Panc1 (cell line): ENCODE results near the gene BACH2. TPM values are rescaled to one million over a fixed set of nuclear protein-coding genes. Genes with fewer than 3 reads are reported as not detected.
"Not testable (repeated sequence)": the region's sequence is repeated elsewhere in the genome, so short reads cannot be mapped to it uniquely, and the experiment has no call there.

Experiments used
- ATAC-seq: fragments of 200-7000 bp; cut with Tn5 transposase; 2 replicates; pipeline ENCODE4 v1.9.1; 2020; ENCODE audit warnings: mild to moderate bottlenecking, moderate library complexity
- BruUV-seq: library from RNA; stranded (reverse); fragments of 400-500 nt; replicated peaks from 2 replicates; lab custom pipeline; 2021; lab: Mats Ljungman, UMichigan
- CTCF ChIA-PET: fragments of 300-600 bp; sonication (Branson Sonifier 250); formaldehyde crosslinking; loops from one replicate; lab custom pipeline; 2022; ENCODE audit warnings: antibody characterized with exemption; lab: Charles Lee
- POLR2A ChIA-PET: fragments of 300-600 bp; sonication (Branson Sonifier 250); formaldehyde crosslinking; loops from one replicate; lab custom pipeline; 2022; ENCODE audit warnings: antibody characterized with exemption; lab: Charles Lee
- DNase-seq: peaks from one replicate; pipeline ENCODE4 v3.0.0-alpha.2; 2010; ENCODE audit warnings: low read depth, low spot score
- H3K27ac ChIP-seq: 2 replicates; pipeline ENCODE4 v1.5.1; 2011; ENCODE audit warnings: mild to moderate bottlenecking, low read length, inconsistent platforms
- H3K27me3 ChIP-seq: fragments of 200-500 bp; sonication (Bioruptor generic); 2 replicates; pipeline ENCODE4 v1.6.0; 2014; ENCODE audit warnings: low read length, inconsistent platforms; ENCODE audit not compliant: control insufficient read depth, insufficient read depth
- H3K36me3 ChIP-seq: fragments of 200-500 bp; sonication (Bioruptor generic); 2 replicates; pipeline ENCODE4 v1.5.1; 2014; ENCODE audit warnings: inconsistent platforms, mild to moderate bottlenecking, low read length, moderate library complexity; ENCODE audit not compliant: control insufficient read depth, insufficient read depth
- H3K4me1 ChIP-seq: 2 replicates; pipeline ENCODE4 v1.5.1; 2011; ENCODE audit warnings: inconsistent platforms, mild to moderate bottlenecking, low read length, moderate library complexity; ENCODE audit not compliant: control insufficient read depth, insufficient read depth
- H3K4me3 ChIP-seq, 2 experiments: 2 replicates each; pipeline ENCODE4 v1.5.1; 2011 to 2012; ENCODE audit warnings: low read depth in 2 of 2, low read length in 2 of 2, mild to moderate bottlenecking in 2 of 2, inconsistent platforms in 1 of 2, moderate library complexity in 1 of 2
- H3K9me3 ChIP-seq: fragments of 200-500 bp; sonication (Bioruptor generic); 2 replicates; pipeline ENCODE4 v1.5.1; 2014; ENCODE audit warnings: low read depth, mild to moderate bottlenecking, inconsistent platforms, low read length, moderate library complexity; ENCODE audit not compliant: control insufficient read depth, insufficient read depth
- POLR2AphosphoS5 ChIP-seq: IDR thresholded peaks from 2 replicates; pipeline ENCODE4 v1.6.1; 2012; ENCODE audit warnings: mild to moderate bottlenecking, low read depth, low read length, moderate library complexity
- SIN3A ChIP-seq: IDR thresholded peaks from 2 replicates; pipeline ENCODE4 v1.6.1; 2012; ENCODE audit warnings: low read depth, mild to moderate bottlenecking, low read length, moderate library complexity, borderline replicate concordance; ENCODE audit not compliant: insufficient read depth
- TCF7L2 ChIP-seq: IDR thresholded peaks from 2 replicates; pipeline ENCODE4 v1.6.1; 2011; ENCODE audit warnings: mild to moderate bottlenecking, low read depth, low read length, inconsistent platforms
- in situ Hi-C: cut with HindIII; loops from 2 replicates; pipeline ENCODE4 v1.10.0; 2016; ENCODE audit warnings: low sequenced_read_pairs, low pct_unique_long_range_greater_than_20kb
- intact Hi-C: fragments of 100-400 bp; cut with micrococcal nuclease; formaldehyde crosslinking; loops from one replicate; pipeline ENCODE4 v1.10.0; 2022; ENCODE audit not compliant: unreplicated experiment
- total RNA-seq: library from RNA; stranded (reverse); gene quantifications from one replicate; pipeline ENCODE4 v1.2.1, GENCODE V29; 2021; ENCODE audit not compliant: unreplicated experiment
- TF ChIP-seq, protein P1 (sequence below): fragments of 450-650 bp; IDR thresholded peaks from 2 replicates; pipeline ENCODE4 v1.5.1; 2017; ENCODE audit warnings: mild to moderate bottlenecking
- TF ChIP-seq, protein P2 (sequence below), 2 experiments: IDR thresholded peaks; 2 replicates each; pipeline ENCODE4 v1.6.1; 2011 to 2012; ENCODE audit warnings: low read depth in 2 of 2, control low read depth in 1 of 2, low read length in 1 of 2, mild to moderate bottlenecking in 1 of 2, moderate library complexity in 1 of 2; ENCODE audit not compliant: insufficient read depth in 1 of 2

BACH2 gene
- total RNA-seq, 1 experiment from 2014 or later, result 1.6 TPM

DNA sequence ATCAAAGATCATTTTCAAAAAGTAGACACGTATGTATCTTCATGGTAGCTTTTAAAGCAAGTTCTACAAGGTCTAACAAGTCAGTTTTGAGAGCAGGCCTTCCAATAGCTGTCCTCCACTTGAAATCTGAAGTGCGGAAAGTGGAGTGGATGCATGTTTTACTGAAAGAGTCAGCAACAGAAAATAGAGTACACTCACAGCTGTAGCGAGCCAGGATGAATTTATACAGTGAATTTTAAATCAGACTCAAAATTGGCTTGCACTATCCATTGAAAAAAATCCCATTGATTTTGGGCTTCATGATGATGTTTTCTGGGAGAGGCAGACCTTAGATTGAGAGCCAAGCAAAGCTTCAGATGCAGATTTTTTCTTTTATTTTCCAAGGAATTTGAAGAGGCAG, 321.8 kb downstream of the BACH2 start:
- no peaks in the 10 kb centered on the region; the same call in 1 of the 2 replicates for H3K4me1 ChIP-seq
- ChIA-PET POLR2A (interaction anchor here (0.5 kb wide), 1 partner anchor 39 kb away, joined by 27 read pairs; no protein-coding TSS in a partner anchor), CTCF (no interaction called here)
- no peak overlapping the region for H3K4me3 ChIP-seq
- BruUV-seq, result no TSS peak
- no peak for ATAC-seq
- in situ Hi-C loops (no loop called here), intact Hi-C loops (no loop called here)
- no peaks in the 10 kb centered on the region for H3K9me3 ChIP-seq
- no peak overlapping the region for H3K27ac ChIP-seq
- no peak for DNase-seq
- no peaks in the 10 kb centered on the region for H3K36me3 ChIP-seq
- H3K27me3 ChIP-seq, result no peaks in the 10 kb centered on the region; the same call in 1 of the 2 replicates
- TF ChIP-seq, protein P1, sequence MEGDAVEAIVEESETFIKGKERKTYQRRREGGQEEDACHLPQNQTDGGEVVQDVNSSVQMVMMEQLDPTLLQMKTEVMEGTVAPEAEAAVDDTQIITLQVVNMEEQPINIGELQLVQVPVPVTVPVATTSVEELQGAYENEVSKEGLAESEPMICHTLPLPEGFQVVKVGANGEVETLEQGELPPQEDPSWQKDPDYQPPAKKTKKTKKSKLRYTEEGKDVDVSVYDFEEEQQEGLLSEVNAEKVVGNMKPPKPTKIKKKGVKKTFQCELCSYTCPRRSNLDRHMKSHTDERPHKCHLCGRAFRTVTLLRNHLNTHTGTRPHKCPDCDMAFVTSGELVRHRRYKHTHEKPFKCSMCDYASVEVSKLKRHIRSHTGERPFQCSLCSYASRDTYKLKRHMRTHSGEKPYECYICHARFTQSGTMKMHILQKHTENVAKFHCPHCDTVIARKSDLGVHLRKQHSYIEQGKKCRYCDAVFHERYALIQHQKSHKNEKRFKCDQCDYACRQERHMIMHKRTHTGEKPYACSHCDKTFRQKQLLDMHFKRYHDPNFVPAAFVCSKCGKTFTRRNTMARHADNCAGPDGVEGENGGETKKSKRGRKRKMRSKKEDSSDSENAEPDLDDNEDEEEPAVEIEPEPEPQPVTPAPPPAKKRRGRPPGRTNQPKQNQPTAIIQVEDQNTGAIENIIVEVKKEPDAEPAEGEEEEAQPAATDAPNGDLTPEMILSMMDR, result no peak
- TF ChIP-seq TCF7L2 (no peak), POLR2AphosphoS5 (no peak), SIN3A (no peak)
- TF ChIP-seq, protein P2, sequence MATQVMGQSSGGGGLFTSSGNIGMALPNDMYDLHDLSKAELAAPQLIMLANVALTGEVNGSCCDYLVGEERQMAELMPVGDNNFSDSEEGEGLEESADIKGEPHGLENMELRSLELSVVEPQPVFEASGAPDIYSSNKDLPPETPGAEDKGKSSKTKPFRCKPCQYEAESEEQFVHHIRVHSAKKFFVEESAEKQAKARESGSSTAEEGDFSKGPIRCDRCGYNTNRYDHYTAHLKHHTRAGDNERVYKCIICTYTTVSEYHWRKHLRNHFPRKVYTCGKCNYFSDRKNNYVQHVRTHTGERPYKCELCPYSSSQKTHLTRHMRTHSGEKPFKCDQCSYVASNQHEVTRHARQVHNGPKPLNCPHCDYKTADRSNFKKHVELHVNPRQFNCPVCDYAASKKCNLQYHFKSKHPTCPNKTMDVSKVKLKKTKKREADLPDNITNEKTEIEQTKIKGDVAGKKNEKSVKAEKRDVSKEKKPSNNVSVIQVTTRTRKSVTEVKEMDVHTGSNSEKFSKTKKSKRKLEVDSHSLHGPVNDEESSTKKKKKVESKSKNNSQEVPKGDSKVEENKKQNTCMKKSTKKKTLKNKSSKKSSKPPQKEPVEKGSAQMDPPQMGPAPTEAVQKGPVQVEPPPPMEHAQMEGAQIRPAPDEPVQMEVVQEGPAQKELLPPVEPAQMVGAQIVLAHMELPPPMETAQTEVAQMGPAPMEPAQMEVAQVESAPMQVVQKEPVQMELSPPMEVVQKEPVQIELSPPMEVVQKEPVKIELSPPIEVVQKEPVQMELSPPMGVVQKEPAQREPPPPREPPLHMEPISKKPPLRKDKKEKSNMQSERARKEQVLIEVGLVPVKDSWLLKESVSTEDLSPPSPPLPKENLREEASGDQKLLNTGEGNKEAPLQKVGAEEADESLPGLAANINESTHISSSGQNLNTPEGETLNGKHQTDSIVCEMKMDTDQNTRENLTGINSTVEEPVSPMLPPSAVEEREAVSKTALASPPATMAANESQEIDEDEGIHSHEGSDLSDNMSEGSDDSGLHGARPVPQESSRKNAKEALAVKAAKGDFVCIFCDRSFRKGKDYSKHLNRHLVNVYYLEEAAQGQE (IDR thresholded peaks at IDR 0.05; ENCODE audit: insufficient read depth in 1 of 2, low read depth in 2 of 2, low read length in 1 of 2), result no peak

DNA sequence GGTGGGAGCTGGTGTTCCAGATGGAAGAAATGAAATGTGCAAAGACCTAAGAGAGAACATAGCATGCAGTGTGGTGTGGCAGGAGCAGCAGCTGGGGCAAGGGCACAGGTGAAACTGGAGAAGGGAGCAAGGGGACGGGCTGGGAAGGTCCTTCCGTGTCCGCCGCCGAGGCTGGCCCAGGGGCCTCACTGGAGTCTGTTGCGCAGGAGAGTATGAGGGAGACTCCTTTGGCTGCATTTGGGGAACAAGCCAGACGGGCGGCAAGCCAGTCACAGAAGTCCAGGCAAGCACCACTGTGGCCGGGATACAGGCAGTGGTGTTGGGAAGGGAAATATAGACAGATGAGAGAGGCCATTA, 324.6 kb downstream of the BACH2 start:
- in situ Hi-C loops, result no loop called here
- DNase-seq, result no peak
- Histone ChIP-seq H3K27ac (no peak overlapping the region), H3K36me3 (no peaks in the 10 kb centered on the region), H3K9me3 (no peaks in the 10 kb centered on the region), H3K27me3 (no peaks in the 10 kb centered on the region), H3K4me3 (no peak overlapping the region), H3K4me1 (no peaks in the 10 kb centered on the region; the same call in 1 of the 2 replicates)
- no peak for ATAC-seq
- intact Hi-C loops, result no loop called here
- POLR2A ChIA-PET, result no interaction called here
- TF ChIP-seq, protein P1, result no peak
- TF ChIP-seq TCF7L2, result no peak
- no peak for TF ChIP-seq SIN3A
- TF ChIP-seq, protein P2 (IDR thresholded peaks at IDR 0.05; ENCODE audit: insufficient read depth in 1 of 2, low read depth in 2 of 2, low read length in 1 of 2), result no peak
- TF ChIP-seq POLR2AphosphoS5, result no peak
- no TSS peak for BruUV-seq
- CTCF ChIA-PET, result no interaction called here

DNA sequence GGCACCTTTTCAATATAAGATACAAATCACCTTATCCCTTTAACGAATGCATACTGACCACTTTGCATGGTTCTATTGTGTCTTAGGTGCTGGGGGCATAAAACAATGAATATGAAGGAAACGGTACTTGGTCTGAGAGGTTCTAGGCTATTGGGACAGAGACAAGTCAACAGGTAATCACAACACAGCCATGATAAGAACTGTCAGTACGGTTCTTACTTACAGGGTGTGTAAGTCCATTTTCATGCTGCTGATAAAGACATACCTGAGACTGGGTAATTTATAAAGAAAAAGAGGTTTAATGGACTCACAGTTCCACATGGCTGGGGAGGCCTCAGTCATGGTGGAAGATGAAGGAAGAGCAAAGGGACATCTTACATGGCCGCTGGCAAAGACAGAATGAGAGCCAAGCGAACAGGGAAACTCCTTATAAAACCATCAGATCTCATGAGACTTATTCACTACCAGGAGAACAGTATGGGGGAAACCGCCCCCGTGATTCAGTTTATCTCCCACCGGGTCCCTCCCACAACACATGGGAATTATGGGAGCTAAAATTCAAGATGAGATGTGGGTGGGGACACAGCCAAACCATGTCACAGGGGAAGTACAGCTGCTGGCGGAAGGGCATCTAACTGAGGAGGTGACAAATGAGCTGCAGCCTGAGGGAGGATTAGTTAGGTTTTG, 325.2 kb downstream of the BACH2 start:
- in situ Hi-C loops, H3K36me3 ChIP-seq, H3K9me3 ChIP-seq, H3K27ac ChIP-seq, H3K4me1 ChIP-seq, DNase-seq, POLR2A ChIA-PET, ATAC-seq, H3K4me3 ChIP-seq, BruUV-seq, H3K27me3 ChIP-seq: not testable (repeated sequence)
- intact Hi-C loops, result loop anchor here (2.0 kb wide), 2 partner anchors 31 to 507 kb away; no protein-coding TSS in a partner anchor
- CTCF ChIA-PET, result interaction anchor here (2.3 kb wide), 1 partner anchor 31 kb away, joined by 13 read pairs; no protein-coding TSS in a partner anchor
